ENCODE results near the gene IPO7. TPM values are rescaled to one million over a fixed set of nuclear protein-coding genes. Genes with fewer than 3 reads are reported as not detected.
A peak's percentile ranks its signal among the peaks of the same experiment; 100 is the strongest.
"Not testable (repeated sequence)": the region's sequence is repeated elsewhere in the genome, so short reads cannot be mapped to it uniquely, and the experiment has no call there.

IPO7 gene
- total RNA-seq, 4 donors from 2014 or later: 53.9 to 70.0 (median 65.3) TPM

DNA sequence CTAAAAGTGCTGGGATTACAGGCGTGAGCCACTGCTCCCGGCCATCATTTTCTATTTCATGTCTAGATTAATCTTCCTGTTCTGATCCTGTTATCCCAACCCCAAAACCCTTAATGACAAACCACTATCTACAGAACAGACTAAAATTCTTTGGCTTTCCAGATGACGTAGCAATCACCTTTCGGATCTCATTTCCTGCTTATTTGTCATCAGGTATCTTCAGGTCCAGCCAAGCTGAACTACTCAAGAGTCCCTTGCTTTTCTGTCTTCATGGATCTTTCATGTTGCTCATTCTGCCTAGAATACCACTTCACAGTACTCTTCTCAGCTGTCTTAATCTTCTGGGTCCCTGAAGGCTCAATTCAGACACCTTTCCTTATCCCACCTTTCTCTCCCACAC is 27.4 kb upstream of the IPO7 start:
- TF ChIP-seq POLR2A (IDR thresholded peaks at IDR 0.05) (no peak), CTCF (IDR thresholded peaks at IDR 0.05) (no peak)
- 92 to 93% methylated on average over 4 of the region's 4 CpGs for WGBS, 2 donors
- intact Hi-C loops (cut with DNase I; ENCODE audit: low total_unique reads): no loop called here

GRCh38 chr11:9360862-9361622 is 23.4 kb upstream of the IPO7 start:
- intact Hi-C loops (cut with DNase I; ENCODE audit: low total_unique reads); H3K4me3 ChIP-seq (ENCODE audit: low read depth, poor library complexity, severe bottlenecking): not testable (repeated sequence)
- peak in 1 of 2 donors; percentile 18 for DNase-seq (ENCODE audit: low spot score in 2 of 2)
- WGBS, 2 donors: 74 to 77% methylated on average over 13 of the region's 13 CpGs

More for the DNA sequence above, 27.4 kb upstream of the IPO7 start:
- no peak overlapping the region for H3K4me3 ChIP-seq (ENCODE audit: low read depth, poor library complexity, severe bottlenecking)
- no peak for DNase-seq (ENCODE audit: low spot score in 2 of 2)

DNA sequence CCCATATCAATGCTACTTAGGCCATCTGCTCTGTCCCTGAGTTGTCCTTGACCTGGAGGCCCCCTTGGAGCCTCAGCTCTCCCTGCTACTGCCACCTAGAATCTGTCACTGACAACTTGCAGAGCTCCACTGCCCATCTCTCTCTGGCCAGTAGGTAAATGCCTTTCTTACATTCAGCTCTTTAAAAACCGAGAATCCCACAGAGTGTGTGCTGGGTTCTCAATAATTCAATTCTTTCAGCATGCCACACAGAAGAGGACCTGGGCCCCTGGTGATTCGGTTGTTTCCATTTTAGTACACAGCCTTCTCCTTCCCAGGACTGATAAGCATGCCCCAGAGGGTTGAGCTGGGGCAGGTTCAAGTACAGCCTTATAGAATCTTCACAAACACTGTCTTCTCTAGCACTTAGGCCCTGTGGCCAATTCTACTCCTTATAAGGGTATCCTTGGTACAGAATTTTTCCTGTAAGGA is 22.0 kb upstream of the IPO7 start:
- 56 to 72% methylated on average over 2 of the region's 2 CpGs for WGBS, 2 donors
- TF ChIP-seq POLR2A (IDR thresholded peaks at IDR 0.05) (no peak), CTCF (IDR thresholded peaks at IDR 0.05) (no peak)
- intact Hi-C loops (cut with DNase I; ENCODE audit: low total_unique reads): no loop called here
- no peak overlapping the region for H3K4me3 ChIP-seq (ENCODE audit: low read depth, poor library complexity, severe bottlenecking)
- peak in 1 of 2 donors; percentile 67 for DNase-seq (ENCODE audit: low spot score in 2 of 2)

DNA sequence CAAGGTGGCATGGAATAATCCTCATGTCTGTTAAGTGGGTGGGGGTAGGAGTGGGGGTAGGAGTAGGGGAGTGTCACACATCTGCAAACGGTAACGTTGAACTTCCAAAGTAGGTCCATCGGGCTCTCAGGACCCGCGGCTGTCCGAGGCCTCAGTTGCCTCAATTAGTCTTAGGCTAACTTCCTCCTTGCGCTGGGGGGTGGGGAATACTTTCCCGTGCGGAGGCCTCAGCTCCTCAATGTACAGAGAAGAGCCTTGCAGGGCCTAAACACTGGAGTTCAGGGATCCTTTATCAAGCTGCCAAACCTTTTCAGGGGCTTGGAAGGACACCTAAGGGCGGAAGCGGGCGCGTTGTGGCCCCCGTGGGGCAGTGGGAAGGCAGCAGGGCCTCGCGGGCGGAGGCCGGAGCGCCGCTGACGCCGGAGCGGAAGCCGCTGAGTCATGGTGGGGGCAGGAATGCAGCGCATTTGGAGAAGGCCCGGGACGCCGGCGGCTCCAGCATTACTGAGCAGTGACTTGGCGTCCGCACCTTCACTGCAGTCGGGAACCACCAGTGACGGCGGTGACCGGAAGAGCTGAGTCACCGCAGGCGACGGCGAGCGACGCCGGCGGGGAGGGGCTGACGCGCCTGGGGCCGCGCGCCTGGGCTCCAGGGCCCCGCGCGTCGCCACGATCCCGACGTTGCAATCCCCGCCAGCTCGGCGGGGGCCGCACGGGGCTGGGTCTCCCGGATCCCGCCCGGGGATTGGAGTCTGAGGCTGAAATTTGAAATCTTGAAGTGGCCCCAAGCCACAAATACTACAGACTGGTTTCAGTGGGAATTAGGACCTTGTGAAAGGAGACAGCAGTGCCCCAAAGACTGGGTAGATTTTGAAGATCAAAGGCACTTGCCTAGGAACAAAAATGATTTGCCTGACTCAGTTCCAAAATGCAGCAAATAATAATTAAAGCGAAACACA is 20.2 kb upstream of the IPO7 start:
- intact Hi-C loops (cut with DNase I; ENCODE audit: low total_unique reads): no loop called here
- TF ChIP-seq POLR2A (IDR thresholded peaks at IDR 0.05) (no peak), CTCF (IDR thresholded peaks at IDR 0.05) (peak in 1 of 3 donors; percentile 51)
- WGBS, 2 donors: 5 to 7% methylated on average over 29 to 35 of the region's 64 CpGs
- DNase-seq (ENCODE audit: low spot score in 2 of 2): peak; percentile 90 to 99
- no peak overlapping the region for H3K4me3 ChIP-seq (ENCODE audit: low read depth, poor library complexity, severe bottlenecking)

- no peak overlapping the region for H3K4me3 ChIP-seq (ENCODE audit: low read depth, poor library complexity, severe bottlenecking)
- TF ChIP-seq POLR2A (IDR thresholded peaks at IDR 0.05): no peak
- TF ChIP-seq CTCF (IDR thresholded peaks at IDR 0.05): no peak
- WGBS, 2 donors: 54 to 70% methylated on average over 2 of the region's 2 CpGs
- intact Hi-C loops (cut with DNase I; ENCODE audit: low total_unique reads): no loop called here
- no peak for DNase-seq (ENCODE audit: low spot score in 2 of 2)
Observed at GRCh38 chr11:9367551-9367950, 16.9 kb upstream of the IPO7 start.

- TF ChIP-seq CTCF (IDR thresholded peaks at IDR 0.05) (no peak), POLR2A (IDR thresholded peaks at IDR 0.05) (no peak)
- no peak overlapping the region for H3K4me3 ChIP-seq (ENCODE audit: low read depth, poor library complexity, severe bottlenecking)
- DNase-seq (ENCODE audit: low spot score in 2 of 2): no peak
- intact Hi-C loops (cut with DNase I; ENCODE audit: low total_unique reads): no loop called here
- 87 to 96% methylated on average over 1 of the region's 1 CpG for WGBS, 2 donors
Observed at GRCh38 chr11:9377036-9377435, 7.4 kb upstream of the IPO7 start.

Data from lower leg skin (tissue), 4 donors.